ENCODE measurements around the gene IFIT3. TPM values are rescaled to one million over a fixed set of nuclear protein-coding genes. Genes with fewer than 3 reads are reported as not detected.

Gene IFIT3
- total RNA-seq, 5 donors from 2014 or later (not counting 1 experiment from before 2014, with no cell fraction given) = 2.3 to 4.4 (median 3.9) TPM

- no CpG with 5 or more reads among the region's 1 CpG for WGBS (ENCODE audit: insufficient coverage)
- H3K27ac ChIP-seq (ENCODE audit: low read length) = no peak overlapping the region
- H3K4me3 ChIP-seq (ENCODE audit: control insufficient read depth in 1 of 2, extremely low read depth in 1 of 2, low read length in 1 of 2) = no peak overlapping the region
- no peaks in the 10 kb centered on the region for H3K9me3 ChIP-seq
- CTCF ChIA-PET = no interaction called here
- H3K4me1 Mint-ChIP-seq = no peaks in the 10 kb centered on the region
- no peaks in the 10 kb centered on the region for H3K27me3 Mint-ChIP-seq
- no peaks in the 10 kb centered on the region for H3K27me3 ChIP-seq (replicated peaks in 1 of 2; ENCODE audit: control insufficient read depth in 2 of 2, extremely low read depth in 1 of 2, insufficient read depth in 2 of 2, low read length in 1 of 2)
- ATAC-seq (replicated peaks in 1 of 4) (no peak), DNase-seq (no peak)
- peaks cover 3% of the 10 kb centered on the region for H3K36me3 Mint-ChIP-seq
- H3K9me3 Mint-ChIP-seq = no peaks in the 10 kb centered on the region
- no peak overlapping the region for H3K27ac Mint-ChIP-seq
- POLR2A ChIA-PET = interaction anchor here in 1 of 2 donors (0.6 kb wide), 1 partner anchor 17 kb away, joined by 3 read pairs; no protein-coding TSS in a partner anchor
- no peak overlapping the region for H3K4me3 Mint-ChIP-seq
- H3K36me3 ChIP-seq (ENCODE audit: control insufficient read depth in 2 of 2, extremely low read depth in 1 of 2, insufficient read depth in 1 of 2, low read length in 1 of 2) = no peaks in the 10 kb centered on the region
- no peaks in the 10 kb centered on the region for H3K4me1 ChIP-seq (ENCODE audit: control insufficient read depth in 1 of 2, extremely low read depth in 1 of 2, insufficient read depth in 2 of 2, low read length in 2 of 2)
Observed at GRCh38 chr10:89382757-89383156, 55.0 kb downstream of the IFIT3 start.

GRCh38 chr10:89384474-89385340 lies 56.9 kb downstream of the IFIT3 start:
- Histone ChIP-seq H3K36me3 (ENCODE audit: control insufficient read depth in 2 of 2, extremely low read depth in 1 of 2, insufficient read depth in 1 of 2, low read length in 1 of 2) (no peaks in the 10 kb centered on the region), H3K4me3 (ENCODE audit: control insufficient read depth in 1 of 2, extremely low read depth in 1 of 2, low read length in 1 of 2) (no peak overlapping the region), H3K4me1 (ENCODE audit: control insufficient read depth in 1 of 2, extremely low read depth in 1 of 2, insufficient read depth in 2 of 2, low read length in 2 of 2) (no peaks in the 10 kb centered on the region), H3K9me3 (no peaks in the 10 kb centered on the region), H3K27ac (ENCODE audit: low read length) (no peak overlapping the region), H3K27me3 (replicated peaks in 1 of 2; ENCODE audit: control insufficient read depth in 2 of 2, extremely low read depth in 1 of 2, insufficient read depth in 2 of 2, low read length in 1 of 2) (no peaks in the 10 kb centered on the region)
- Mint-ChIP-seq H3K4me3 (no peak overlapping the region), H3K9me3 (no peaks in the 10 kb centered on the region), H3K36me3 (no peaks in the 10 kb centered on the region), H3K27me3 (no peaks in the 10 kb centered on the region), H3K27ac (no peak overlapping the region), H3K4me1 (no peaks in the 10 kb centered on the region)
- DNase-seq = no peak
- CTCF ChIA-PET = interaction anchor here in 1 of 2 donors (1.2 to 1.4 kb wide), 2 partner anchors 15 to 20 kb away, joined by 3 read pairs; no protein-coding TSS in a partner anchor
- 63% methylated on average over 2 of the region's 4 CpGs for WGBS (ENCODE audit: insufficient coverage)
- POLR2A ChIA-PET = no interaction called here
- ATAC-seq (replicated peaks in 1 of 4) = no peak

DNA sequence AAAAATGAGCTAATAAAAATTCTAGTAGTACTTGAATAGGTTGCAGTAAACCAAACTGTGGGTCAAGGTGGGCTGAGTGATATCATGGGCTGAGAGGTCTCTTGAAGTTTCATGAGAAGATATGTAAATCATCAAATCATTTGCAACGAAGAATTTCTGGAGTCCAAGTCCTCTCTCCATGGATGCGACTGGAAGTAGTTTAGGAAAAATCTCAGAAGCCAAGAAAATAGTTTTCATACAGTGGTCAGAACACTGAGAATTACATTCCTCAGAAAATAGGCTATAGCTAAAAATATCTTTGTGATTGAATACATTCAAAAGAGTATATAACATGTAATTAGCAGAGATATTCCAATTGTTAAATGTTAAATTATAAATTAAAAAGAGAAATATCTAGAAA lies 61.0 kb downstream of the IFIT3 start:
- Mint-ChIP-seq H3K36me3 (no peaks in the 10 kb centered on the region), H3K4me1 (peaks cover 15 to 23% (median 18%) of the 10 kb centered on the region in 3 donors), H3K27ac (peak overlapping the region in 1 of 2 donors; percentile 27), H3K4me3 (no peak overlapping the region), H3K9me3 (no peaks in the 10 kb centered on the region), H3K27me3 (no peaks in the 10 kb centered on the region)
- no peaks in the 10 kb centered on the region for H3K27me3 ChIP-seq (replicated peaks in 1 of 2; ENCODE audit: control insufficient read depth in 2 of 2, extremely low read depth in 1 of 2, insufficient read depth in 2 of 2, low read length in 1 of 2)
- ATAC-seq (replicated peaks in 1 of 4) (no peak), DNase-seq (no peak)
- H3K4me1 ChIP-seq (ENCODE audit: control insufficient read depth in 1 of 2, extremely low read depth in 1 of 2, insufficient read depth in 2 of 2, low read length in 2 of 2) = peaks cover 8 to 13% of the 10 kb centered on the region in 2 experiments
- no peak overlapping the region for H3K27ac ChIP-seq (ENCODE audit: low read length)
- no CpG with 5 or more reads among the region's 2 CpGs for WGBS (ENCODE audit: insufficient coverage)
- ChIA-PET POLR2A (no interaction called here), CTCF (interaction anchor here (0.6 to 2.7 kb wide), 12 partner anchors 23 to 1331 kb away, joined by 3 to 10 read pairs (median 3); partner anchors contain the start of genes IFIT2 (in 1 of the 2), IFIT5 (in 1 of the 2) and LIPA (in 1 of the 2))
- no peaks in the 10 kb centered on the region for H3K9me3 ChIP-seq
- H3K4me3 ChIP-seq (ENCODE audit: control insufficient read depth in 1 of 2, extremely low read depth in 1 of 2, low read length in 1 of 2) = no peak overlapping the region
- H3K36me3 ChIP-seq (ENCODE audit: control insufficient read depth in 2 of 2, extremely low read depth in 1 of 2, insufficient read depth in 1 of 2, low read length in 1 of 2) = no peaks in the 10 kb centered on the region

GRCh38 chr10:89389254-89389653 lies 61.5 kb downstream of the IFIT3 start:
- Histone ChIP-seq H3K36me3 (ENCODE audit: control insufficient read depth in 2 of 2, extremely low read depth in 1 of 2, insufficient read depth in 1 of 2, low read length in 1 of 2) (no peaks in the 10 kb centered on the region), H3K9me3 (no peaks in the 10 kb centered on the region), H3K4me3 (ENCODE audit: control insufficient read depth in 1 of 2, extremely low read depth in 1 of 2, low read length in 1 of 2) (no peak overlapping the region), H3K4me1 (ENCODE audit: control insufficient read depth in 1 of 2, extremely low read depth in 1 of 2, insufficient read depth in 2 of 2, low read length in 2 of 2) (peaks cover 10 to 13% of the 10 kb centered on the region in 2 experiments), H3K27me3 (replicated peaks in 1 of 2; ENCODE audit: control insufficient read depth in 2 of 2, extremely low read depth in 1 of 2, insufficient read depth in 2 of 2, low read length in 1 of 2) (no peaks in the 10 kb centered on the region), H3K27ac (ENCODE audit: low read length) (no peak overlapping the region)
- DNase-seq (peak in 1 of 35 experiments; percentile 48), ATAC-seq (replicated peaks in 1 of 4) (peak in 1 of 4 experiments; percentile 21)
- Mint-ChIP-seq H3K4me1 (peaks cover 15 to 28% (median 23%) of the 10 kb centered on the region in 3 donors), H3K9me3 (no peaks in the 10 kb centered on the region), H3K4me3 (no peak overlapping the region), H3K27ac (no peak overlapping the region), H3K36me3 (no peaks in the 10 kb centered on the region), H3K27me3 (no peaks in the 10 kb centered on the region)
- CTCF ChIA-PET = interaction anchor here (0.6 to 2.7 kb wide), 8 partner anchors 25 to 1332 kb away, joined by 3 to 10 read pairs (median 3); partner anchors contain the start of genes IFIT2 (in 1 of the 2) and IFIT5 (in 1 of the 2)
- WGBS (ENCODE audit: insufficient coverage) = no CpG with 5 or more reads among the region's 1 CpG
- POLR2A ChIA-PET = no interaction called here

Other genes with a start within 250 kb of the IFIT3 start
- gene CH25H, start 120.7 kb upstream of the IFIT3 start, total RNA-seq = 1 to 10 TPM in 1 of 5 donors, under 1 TPM in 1, not detected in 3; 0.21 to 1.0 TPM
- 10 to 100 TPM; 23.2 to 38.2 (median 33.6) TPM for gene LIPA, start 76.2 kb upstream of the IFIT3 start, total RNA-seq
- 10 to 100 TPM in 1 of 5 donors, 1 to 10 TPM in 4; 6.4 to 13.9 (median 6.8) TPM for gene IFIT2, start 26.0 kb upstream of the IFIT3 start, total RNA-seq
- gene IFIT1B, start 50.1 kb downstream of the IFIT3 start, total RNA-seq = not detected
- gene IFIT1, start 64.6 kb downstream of the IFIT3 start, total RNA-seq = 1 to 10 TPM; 1.7 to 5.5 (median 3.0) TPM
- gene IFIT5, start 86.6 kb downstream of the IFIT3 start, total RNA-seq = 10 to 100 TPM; 12.6 to 20.3 (median 18.5) TPM
- gene SLC16A12, start 207.6 kb downstream of the IFIT3 start, total RNA-seq = not detected

All from T-cell (primary cell).